Stimulated activated CD8-positive, alpha-beta memory T cell treated with anti-CD3 and anti-CD28 coated beads, Interleukin-15, amount 100 ng/mL, for 4 hours (primary cell): ENCODE measurements around the gene WDR12.
"Not testable (repeated sequence)": the region's sequence is repeated elsewhere in the genome, so short reads cannot be mapped to it uniquely, and the experiment has no call there.

Experiments
- DNase-seq, 2 donors: peaks; one replicate each; pipeline ENCODE4 v3.0.0-alpha.2; 2020; ENCODE audit warnings: low read depth in 2 of 2

WDR12 gene

DNA sequence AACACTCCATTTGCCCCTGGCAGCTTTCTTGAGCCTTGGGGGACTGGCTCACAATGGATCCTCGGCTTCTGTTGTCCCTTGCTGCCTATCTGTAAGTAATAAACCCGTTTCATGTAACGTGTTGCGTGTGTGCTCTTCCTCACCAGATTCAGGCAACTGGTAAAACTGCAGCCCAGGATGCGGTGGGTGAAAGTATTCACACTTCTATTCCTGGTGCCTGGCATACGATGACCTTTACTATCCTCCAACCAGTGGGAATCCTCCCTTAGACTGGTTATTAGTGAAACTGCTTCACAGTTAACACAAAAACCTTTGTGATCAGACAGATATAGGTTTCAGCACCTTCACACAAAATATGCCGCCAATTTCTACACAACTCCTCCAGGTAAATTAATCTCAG is 26.3 kb downstream of the WDR12 start:
- DNase-seq = no peak

DNA sequence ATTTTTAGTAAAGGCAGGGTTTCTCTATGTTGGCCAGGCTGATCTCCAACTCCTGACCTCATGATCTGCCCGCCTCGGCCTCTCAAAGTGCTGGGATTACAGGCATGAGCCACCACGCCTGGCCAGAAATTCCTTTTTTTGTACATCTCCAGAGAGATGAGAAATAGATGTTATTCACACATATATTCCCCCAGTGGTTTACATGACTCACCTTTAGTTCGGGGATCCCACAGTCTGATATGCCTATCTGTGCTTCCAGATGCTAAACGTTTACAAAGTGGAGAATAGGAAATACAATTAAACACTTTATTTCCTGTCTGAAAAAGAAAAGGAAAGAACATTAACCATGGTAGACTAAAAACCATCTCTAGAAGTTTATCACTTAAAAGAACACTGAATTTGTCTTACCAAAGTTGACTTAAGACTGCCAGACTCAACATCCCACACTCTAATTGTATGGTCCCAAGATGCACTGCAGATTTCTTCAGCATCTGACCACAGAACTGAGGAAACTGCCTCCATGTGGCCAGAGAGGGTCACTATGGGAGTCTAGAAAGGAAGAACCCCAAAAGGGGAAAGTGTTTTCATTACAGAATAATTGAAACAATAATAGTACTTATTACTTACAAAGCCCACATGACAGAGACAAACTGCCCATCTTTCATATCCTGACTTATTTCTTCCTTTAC is 27.3 kb downstream of the WDR12 start:
- DNase-seq = no peak

DNA sequence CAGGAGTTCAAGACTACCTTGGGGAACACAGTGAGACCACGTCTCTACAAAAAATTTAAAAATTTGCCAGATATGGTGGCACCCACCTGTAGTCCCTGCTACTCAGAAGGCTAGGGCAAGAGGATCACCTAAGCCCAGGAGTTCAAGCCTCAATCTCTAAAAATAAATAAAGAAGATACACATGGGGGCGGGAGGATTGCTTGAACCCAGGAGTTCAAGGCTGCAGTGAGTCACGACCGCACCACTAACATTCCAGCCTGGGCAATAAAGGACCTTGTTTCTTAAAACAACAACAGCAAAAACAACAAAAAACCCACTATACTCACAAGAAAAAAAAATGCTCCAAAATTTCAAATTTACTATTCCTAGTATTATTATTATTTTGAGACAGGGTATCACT is 29.9 kb downstream of the WDR12 start:
- DNase-seq = no peak

DNA sequence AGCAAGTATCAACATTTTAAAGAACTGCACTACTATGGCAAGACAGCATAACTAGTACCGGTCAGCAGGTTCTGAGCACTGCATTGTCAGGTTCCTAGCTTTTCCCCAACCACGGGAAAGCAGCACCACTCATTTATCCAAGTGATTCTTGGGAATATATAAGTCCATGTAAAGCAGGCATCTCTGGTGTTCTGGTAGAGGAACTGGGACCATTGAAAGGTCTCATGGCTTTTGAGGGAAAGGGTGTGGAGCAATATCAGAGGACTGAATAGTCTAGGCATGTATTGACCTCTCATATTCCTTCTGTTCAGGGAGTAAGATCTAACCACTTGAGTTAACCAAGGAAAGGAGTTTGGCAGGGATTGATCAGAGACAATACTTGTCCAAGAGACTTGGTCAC is 33.8 kb downstream of the WDR12 start:
- no peak for DNase-seq

DNA sequence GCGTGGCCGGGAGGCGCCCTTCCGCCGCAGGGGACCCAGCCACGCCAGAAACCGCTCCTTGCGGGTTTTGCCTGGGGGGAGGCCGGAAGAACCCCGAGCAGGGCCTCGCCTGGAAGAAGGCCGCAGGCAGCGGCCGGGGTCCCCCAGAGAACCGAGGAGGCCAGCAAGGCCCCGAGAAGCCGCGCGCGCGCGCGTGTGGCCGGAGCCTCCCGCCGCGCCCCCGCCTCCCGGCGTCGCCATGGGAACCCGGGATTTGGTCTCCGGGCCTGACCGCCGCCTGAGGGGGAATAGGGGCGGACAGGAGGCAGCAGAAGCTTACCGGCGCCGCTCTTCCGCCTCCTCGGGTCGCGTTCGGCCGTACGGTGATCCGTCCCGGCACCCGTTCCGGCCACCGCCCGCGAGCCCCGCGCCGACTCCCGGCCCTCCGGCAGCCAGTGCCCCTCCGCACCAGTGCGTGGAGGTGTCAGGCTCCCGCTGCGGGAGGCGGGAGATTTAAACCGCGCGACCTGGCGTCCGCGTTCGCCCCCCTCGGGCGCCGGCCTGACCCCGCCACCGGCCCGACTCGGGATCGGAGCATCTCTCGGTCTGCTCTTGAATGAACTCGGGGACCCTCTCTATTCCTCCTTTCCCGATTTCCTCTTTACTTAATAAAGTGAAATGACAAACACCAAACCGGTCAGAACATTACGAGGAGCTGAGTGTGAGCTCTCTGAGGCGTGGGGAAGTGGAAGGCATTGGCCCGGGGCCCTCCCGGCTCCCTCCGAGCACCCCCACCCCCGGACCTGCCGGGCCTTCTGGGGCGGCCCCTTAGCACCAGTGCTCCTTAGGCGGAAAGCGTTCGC is 40.0 kb downstream of the WDR12 start, which contains the start of gene ICA1L:
Gene ICA1L (minus strand): TSS at position 467 of the 842 bp plus-strand sequence. CDS start 42,757 bp downstream, outside the sequence.
- peak; percentile 19 to 26 for DNase-seq

DNA sequence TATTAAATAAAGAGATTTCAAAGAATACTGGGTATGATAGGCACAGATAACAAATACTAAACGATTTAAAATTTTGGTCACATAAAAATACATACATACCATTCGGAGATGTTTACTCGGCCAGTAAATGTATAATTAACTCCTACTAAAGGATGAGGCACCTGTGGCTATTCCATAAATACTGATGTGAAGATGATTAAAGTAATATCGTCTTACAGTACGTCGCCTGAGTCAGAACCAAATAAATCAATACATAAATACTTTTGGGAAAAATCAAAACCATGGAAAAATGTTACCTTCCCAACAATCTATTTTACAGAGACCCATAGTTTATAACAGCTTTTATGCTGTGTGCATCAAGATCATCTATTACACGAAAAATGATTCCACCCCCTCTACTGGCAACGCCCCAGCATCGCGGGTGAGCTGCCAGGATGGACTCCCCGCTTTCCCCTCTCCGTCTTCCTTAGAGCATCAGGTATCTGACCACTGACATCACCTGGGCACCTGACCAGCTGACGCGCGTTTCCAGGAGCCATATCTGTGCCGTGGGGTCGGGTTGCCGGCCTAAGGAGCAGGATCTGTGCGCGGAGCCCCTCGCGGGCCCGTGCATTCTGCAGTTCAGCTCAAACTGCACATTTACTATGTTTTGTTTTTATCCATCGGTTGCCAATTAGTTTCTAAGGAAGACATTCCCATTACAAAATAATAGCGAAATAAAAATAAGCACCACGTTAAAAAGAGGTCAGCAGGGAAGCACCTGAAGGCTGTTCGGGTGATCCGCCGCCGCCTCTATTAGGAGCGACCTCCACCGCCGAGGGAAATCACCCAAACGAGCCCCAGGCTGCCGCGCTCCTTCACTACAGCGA is 40.8 kb downstream of the WDR12 start:
- peak; percentile 24 to 25 for DNase-seq

DNA sequence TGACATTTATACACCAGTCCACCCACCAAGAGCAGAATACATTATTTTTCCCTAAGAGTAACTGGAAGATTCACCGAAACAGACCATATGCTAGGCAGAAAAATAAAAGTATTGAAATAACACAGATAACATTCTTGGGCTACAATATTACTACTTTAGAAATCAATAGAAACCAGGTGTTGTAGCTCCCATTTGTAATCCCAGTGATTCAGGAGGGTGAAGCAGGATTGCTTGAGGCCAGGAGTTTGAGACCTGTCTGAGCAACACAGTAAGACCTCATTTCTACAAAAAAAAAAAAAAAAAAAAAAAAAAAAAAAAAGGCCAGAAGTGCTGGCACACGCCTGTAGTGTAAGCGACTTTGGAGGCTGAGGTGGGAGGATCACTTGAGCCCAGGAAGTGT is 49.5 kb downstream of the WDR12 start:
- no peak for DNase-seq

DNA sequence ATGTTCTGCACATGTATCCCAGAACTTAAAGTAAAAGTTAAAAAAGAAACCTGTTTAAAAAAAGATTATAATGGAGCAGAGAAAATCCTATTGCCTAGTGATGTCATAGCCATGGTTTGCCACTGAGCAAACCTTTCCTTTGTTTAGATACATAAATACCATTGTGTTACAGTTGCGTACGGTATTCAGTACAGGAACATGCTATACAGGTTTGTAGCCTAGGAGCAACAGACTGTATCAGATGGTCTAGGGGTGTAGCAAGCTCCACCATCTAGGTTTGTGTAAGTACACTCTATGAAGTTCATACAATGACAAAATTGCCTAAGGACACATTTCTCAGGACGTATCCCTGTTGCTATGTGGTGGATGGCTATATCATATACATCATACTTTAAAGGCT is 52.9 kb downstream of the WDR12 start:
- no peak for DNase-seq

DNA sequence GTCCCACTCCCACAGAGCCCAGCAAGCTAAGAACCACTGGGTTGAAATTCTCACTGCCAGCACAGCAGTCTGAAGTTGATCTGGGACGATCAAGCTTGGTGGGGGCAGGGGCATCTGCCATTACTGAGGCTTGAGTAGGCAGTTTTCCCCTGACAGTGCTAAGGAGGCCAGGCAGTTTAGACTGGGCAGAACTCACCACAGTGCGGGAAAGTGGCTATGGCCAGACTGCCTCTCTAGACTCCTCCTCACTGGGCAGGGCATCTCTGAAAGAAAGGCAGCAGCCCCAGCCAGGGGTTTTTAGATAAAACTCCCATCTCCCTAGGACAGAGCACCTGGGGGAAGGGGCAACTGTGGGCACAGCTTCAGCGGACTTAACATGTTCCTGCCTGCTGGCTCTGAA is 62.1 kb downstream of the WDR12 start:
- DNase-seq = not testable (repeated sequence)

DNA sequence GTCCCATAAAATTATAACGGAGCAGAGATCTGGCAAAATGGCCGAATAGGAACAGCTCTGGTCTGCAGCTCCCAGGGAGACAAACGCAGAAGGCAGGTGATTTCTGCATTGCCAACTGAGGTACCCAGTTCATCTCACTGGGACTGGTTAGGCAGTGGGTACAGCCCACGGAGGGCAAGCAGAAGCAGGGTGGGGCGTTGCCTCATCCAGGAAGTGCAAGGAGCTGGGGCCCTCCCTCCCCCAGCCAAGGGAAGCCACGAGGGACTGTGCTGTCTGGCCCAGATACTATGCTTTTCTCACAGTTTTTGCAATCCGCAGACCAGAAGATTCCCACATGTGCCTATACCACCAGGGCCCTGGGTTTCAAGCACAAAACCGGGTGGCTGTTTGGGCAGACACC is 62.7 kb downstream of the WDR12 start:
- no peak for DNase-seq

DNA sequence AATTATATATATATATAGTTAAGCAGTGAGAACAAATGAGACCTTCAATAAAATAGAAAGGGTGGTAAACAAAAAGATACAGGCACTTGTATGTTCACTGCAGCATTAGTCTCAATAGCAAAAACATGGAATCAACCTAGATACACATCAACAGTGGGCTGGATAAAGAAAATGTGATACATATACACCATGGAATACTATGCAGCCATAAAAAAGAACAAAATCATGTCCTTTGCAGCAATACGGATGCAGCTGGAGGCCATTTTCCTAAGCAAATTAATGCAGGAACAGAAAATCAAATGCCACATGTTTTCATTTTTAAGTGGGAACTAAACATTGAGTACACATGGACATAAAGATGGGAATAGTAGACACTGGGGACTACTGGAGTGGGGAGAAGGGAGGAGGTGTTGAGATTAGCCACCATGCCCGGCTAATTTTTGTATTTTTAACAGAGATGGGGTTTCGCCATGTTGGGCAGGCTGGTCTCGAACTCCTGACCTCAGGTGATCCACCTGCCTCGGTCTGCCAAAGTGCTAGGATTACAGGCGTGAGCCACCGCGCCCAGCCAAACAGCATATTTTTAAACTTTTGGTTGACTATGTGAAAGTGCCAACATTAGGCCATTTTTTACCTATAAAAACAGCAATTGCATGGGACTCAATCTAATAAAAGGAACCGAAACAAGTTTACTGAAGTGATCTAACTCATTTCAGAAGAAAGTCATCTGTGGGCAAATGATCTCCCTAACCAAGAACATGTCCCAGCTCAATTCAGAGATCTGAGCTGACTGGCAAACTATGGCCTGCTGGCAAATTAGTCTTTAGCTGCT is 63.6 kb downstream of the WDR12 start:
- DNase-seq = no peak

DNA sequence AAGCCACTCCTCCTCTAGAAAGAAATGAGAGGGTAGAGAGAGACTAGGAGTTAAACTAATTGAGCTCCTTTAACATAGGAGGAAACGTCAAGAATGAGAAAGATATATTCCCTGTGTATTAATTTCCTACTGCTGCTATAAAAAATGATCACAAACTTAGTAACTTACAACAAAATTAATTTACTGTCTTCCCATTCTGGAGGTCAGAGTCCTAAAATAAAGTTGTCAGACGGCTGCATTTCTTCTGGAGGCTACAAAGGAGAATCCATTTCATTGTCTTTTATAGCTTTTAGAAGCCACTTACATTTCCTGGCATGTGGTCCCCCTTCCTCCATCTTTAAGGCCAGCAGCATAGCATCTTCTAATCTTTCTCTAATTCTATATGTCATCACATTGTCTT is 66.8 kb downstream of the WDR12 start:
- no peak for DNase-seq

DNA sequence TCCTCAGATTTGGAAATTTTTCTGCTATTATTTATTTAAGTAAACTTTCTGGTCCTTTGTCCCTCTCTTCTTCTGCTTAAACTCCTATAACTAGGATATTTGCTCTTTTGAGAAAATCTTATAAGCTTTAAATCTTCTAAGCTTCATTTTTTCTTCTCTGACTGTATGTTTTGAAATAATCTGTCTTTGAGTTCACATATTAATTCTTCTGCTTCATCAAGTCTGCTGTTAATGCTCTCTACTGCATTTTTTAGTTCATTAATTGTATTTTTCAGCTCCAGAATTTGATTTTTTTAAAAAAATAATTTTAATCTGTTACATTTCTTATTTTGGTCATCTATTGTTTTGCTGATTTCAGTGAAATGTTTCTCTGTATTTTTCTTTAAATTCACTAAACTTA is 68.8 kb downstream of the WDR12 start:
- no peak for DNase-seq

DNA sequence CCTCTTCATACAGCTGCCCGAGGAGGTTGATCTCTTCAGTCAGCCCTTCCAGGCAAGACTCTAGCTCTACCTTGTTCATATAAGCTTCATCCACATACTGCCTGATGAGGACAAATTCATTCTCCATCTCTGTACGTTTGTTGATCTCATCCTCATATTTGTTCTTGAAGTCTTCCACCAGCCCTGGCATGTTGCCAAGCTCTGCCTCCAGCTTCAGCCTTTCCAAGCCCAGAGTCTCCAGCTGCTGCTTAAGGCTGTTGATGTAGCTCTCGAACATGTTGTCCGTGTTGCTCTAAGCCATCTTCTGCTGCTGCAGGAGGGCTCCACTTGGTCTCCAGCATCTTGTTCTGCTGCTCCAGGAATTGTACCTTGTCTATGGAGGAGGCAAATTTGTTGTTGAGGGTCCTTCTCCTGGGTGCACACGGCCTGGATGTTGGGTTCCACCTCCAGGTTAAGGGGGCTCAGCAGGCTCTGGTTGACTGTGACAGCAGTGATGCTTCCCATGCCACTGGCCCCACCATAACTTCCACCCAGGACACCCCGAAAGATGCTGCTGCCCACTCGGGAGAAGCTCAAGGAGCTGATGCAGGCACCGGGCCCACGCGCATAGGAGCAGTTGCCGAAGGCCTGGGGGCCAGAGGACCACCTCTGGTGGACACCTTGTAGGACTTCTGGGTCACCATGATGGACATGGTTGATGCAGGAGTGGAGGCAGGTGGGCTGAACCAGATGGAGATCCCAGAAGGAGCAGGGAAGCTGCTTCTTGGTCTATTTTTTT is 70.2 kb downstream of the WDR12 start:
- no peak for DNase-seq

DNA sequence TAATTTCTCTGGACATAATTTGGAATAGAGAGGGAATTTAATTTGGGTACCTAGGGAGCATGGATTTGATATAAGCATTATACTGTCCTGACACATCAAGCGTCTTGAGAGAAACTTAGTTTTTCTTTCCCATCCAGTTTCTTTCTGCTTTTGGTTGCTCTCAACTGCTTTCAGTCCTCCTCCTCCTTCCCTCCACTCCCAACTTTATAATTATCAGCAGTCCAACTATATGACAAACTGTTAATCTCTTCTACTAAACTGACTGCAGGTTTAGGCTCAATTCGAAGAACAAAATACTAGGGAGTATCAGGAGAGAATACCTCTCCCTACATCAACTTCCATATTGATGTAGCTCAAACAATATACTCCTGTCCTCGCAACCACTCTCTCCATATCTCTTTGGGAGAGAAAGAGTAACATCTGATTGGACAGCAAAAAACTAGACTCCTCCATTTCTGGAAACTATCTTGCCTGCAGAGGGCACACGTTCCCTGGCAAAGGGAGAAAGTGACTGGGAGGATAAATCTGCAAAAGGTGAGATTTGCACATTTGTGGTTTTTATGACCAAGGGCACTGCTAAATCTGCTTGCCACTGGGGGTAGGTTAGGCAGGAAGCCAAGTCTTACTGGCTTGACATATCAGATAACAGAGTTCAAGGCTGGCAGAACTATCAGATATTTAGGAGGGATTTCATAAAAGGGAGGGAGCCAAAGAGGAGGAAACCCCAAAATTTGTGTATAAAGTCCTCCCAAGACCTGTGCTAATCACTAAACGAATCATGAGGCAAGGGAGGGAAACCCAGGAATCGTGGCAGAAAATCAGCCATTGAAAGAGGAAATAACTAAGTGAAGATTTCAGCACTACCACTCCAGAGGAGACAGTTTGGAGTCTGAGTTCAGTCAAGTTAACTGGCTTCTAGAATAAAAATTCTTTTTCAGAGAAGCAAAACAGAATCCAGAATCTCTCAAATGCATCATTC is 79.9 kb downstream of the WDR12 start:
- no peak for DNase-seq

DNA sequence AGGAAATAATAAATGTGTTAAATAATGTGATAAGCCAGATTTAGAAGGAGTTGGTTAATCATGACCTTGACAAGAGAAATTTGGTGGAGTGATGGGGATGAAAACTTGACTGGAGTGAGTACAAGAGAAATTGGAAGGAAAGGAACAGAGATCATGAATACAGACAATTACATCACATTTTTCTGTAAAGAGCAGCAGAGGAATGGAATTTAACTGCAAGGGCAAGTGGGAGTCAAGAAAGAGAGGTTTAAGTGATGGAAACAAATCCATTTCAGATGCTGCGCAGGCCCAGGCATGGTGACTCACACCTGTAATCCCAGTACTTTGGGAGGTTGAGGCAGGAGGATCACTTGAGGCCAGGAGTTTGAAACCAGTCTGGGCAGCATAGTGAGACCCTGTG is 86.6 kb downstream of the WDR12 start:
- no peak for DNase-seq
